GM12865 (cell line): ENCODE data around the gene OPN4.

ENCODE experiments used
- DNase-seq: peaks from one replicate; pipeline ENCODE4 v3.0.0; 2010; ENCODE audit warnings: low read depth
- H3K4me3 ChIP-seq: 2 replicates; pipeline ENCODE4 v1.5.1; 2011; ENCODE audit warnings: mild to moderate bottlenecking, low read depth, low read length, control low read depth
- TF ChIP-seq, protein P1 (sequence below): IDR thresholded peaks from 2 replicates; pipeline ENCODE4 v1.5.1; 2011; ENCODE audit warnings: low read length, control low read depth, low read depth, inconsistent platforms; ENCODE audit not compliant: insufficient read depth; ENCODE audit errors: missing control alignments

Gene OPN4

GRCh38 chr10:86688398-86688921 lies 34.1 kb downstream of the OPN4 start:
- DNase-seq, result peak; percentile 78
- TF ChIP-seq, protein P1, sequence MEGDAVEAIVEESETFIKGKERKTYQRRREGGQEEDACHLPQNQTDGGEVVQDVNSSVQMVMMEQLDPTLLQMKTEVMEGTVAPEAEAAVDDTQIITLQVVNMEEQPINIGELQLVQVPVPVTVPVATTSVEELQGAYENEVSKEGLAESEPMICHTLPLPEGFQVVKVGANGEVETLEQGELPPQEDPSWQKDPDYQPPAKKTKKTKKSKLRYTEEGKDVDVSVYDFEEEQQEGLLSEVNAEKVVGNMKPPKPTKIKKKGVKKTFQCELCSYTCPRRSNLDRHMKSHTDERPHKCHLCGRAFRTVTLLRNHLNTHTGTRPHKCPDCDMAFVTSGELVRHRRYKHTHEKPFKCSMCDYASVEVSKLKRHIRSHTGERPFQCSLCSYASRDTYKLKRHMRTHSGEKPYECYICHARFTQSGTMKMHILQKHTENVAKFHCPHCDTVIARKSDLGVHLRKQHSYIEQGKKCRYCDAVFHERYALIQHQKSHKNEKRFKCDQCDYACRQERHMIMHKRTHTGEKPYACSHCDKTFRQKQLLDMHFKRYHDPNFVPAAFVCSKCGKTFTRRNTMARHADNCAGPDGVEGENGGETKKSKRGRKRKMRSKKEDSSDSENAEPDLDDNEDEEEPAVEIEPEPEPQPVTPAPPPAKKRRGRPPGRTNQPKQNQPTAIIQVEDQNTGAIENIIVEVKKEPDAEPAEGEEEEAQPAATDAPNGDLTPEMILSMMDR, result peak; percentile 79
- H3K4me3 ChIP-seq, result no peak overlapping the region

DNA sequence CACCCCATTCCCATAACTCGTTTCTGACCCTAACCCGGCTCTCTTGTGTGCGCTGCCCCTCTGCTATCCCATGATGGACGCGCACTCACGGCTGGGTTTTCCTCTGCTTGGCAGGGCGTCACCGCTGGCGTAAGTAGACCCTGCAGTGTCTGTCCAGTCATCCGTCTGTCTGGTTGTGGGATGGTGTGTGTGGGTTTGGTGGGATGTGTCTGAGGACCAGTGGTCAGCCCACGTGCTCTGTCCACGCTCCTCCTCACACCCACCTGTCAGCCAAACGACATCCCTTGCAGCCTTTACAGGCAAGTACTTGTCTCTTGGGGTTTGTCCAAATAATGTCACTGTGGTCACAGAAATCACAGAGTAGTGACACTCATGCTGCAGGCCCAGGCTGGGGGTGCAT lies 34.8 kb downstream of the OPN4 start:
- TF ChIP-seq, protein P1, result no peak
- DNase-seq, result no peak
- no peak overlapping the region for H3K4me3 ChIP-seq

GRCh38 chr10:86690231-86690630 lies 35.9 kb downstream of the OPN4 start:
- TF ChIP-seq, protein P1, result no peak
- no peak overlapping the region for H3K4me3 ChIP-seq
- no peak for DNase-seq

DNA sequence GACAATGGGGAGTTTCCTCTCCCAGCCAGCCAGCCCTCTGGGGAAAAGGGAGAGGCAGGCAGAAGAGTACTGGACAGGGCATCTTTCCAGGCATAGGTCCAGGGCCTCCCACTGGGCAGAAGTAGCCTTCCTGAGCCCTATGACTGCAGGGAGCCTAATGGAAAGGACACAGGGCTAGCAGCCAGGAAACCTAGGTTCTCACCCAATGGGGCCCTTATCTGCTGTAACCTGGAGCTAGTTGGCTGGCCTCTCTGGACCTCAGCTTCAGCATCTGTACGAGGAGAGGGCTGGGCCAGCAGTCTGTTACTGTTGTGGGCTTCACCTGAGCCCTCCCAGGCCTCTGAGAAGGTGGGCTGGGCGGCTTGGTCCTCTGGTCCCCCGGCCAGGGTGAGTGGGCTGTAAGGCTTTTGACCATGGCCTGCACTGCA lies 36.3 kb downstream of the OPN4 start:
- no peak for DNase-seq
- H3K4me3 ChIP-seq, result no peak overlapping the region
- TF ChIP-seq, protein P1, result no peak

GRCh38 chr10:86691333-86692022 lies 37.1 kb downstream of the OPN4 start:
- no peak overlapping the region for H3K4me3 ChIP-seq
- DNase-seq, result no peak
- TF ChIP-seq, protein P1, result no peak

DNA sequence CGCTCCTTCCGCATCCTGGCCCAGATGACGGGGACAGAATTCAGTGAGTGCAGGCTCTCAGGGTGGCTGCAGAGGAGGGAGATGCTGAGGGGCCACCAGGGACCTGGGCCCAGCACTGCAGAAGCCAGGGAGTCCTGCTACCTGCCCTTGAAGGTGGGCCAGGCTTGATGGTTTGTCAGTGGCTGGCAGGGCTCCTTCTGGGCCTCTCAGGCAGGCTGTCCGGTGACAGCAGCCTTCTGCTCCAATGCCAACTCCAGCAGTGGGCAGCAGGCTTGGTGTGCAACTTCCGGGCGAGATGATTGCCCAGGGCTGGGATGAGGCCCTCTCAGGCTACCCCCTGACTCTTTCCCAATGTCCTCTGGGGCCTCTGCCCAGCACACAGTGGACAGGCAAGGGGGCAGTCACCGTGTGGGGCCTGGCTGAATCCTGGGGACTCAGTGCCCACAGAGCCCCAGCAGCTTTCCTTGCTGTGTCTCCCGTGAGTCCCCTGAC lies 37.7 kb downstream of the OPN4 start:
- no peak overlapping the region for H3K4me3 ChIP-seq
- DNase-seq, result no peak
- TF ChIP-seq, protein P1, result no peak
